ENCODE results near the gene ARHGAP15.

DNA sequence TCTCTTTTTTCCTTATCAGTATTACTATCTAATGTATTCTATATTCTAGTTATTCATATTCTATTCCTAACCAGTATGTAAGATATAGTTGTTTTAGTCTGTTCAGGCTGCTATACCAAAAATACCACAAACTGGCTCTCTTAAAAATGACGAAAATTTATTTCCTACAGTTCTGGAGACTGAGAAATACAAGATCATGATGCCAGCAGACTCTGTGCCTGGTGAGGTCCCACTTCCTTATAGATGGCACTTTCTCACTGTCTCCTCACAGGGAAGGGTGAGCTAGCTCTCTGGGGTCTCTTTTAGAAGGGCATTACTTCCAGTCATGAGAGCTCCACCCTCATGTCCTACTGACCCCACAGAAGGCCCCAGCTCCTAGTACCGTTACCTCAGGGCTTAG lies 4.8 kb upstream of the ARHGAP15 start:
- TF ChIP-seq EP300 (conservative IDR thresholded peaks at IDR 0.05; ENCODE audit: poor library complexity, severe bottlenecking) (no peak), POLR2AphosphoS5 (IDR thresholded peaks at IDR 0.05) (no peak), EZH2 (IDR thresholded peaks at IDR 0.05; ENCODE audit: borderline replicate concordance, insufficient read depth, low read length, poor library complexity, severe bottlenecking) (no peak), SMC3 (conservative IDR thresholded peaks at IDR 0.05; ENCODE audit: poor library complexity) (no peak), MXI1 (conservative IDR thresholded peaks at IDR 0.05; ENCODE audit: poor library complexity, severe bottlenecking) (no peak), TAF1 (IDR thresholded peaks at IDR 0.05; ENCODE audit: low read depth) (no peak)
- TF ChIP-seq, protein P1, sequence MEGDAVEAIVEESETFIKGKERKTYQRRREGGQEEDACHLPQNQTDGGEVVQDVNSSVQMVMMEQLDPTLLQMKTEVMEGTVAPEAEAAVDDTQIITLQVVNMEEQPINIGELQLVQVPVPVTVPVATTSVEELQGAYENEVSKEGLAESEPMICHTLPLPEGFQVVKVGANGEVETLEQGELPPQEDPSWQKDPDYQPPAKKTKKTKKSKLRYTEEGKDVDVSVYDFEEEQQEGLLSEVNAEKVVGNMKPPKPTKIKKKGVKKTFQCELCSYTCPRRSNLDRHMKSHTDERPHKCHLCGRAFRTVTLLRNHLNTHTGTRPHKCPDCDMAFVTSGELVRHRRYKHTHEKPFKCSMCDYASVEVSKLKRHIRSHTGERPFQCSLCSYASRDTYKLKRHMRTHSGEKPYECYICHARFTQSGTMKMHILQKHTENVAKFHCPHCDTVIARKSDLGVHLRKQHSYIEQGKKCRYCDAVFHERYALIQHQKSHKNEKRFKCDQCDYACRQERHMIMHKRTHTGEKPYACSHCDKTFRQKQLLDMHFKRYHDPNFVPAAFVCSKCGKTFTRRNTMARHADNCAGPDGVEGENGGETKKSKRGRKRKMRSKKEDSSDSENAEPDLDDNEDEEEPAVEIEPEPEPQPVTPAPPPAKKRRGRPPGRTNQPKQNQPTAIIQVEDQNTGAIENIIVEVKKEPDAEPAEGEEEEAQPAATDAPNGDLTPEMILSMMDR (IDR thresholded peaks at IDR 0.05; ENCODE audit: poor library complexity, severe bottlenecking), result no peak
- TF ChIP-seq, protein P2, sequence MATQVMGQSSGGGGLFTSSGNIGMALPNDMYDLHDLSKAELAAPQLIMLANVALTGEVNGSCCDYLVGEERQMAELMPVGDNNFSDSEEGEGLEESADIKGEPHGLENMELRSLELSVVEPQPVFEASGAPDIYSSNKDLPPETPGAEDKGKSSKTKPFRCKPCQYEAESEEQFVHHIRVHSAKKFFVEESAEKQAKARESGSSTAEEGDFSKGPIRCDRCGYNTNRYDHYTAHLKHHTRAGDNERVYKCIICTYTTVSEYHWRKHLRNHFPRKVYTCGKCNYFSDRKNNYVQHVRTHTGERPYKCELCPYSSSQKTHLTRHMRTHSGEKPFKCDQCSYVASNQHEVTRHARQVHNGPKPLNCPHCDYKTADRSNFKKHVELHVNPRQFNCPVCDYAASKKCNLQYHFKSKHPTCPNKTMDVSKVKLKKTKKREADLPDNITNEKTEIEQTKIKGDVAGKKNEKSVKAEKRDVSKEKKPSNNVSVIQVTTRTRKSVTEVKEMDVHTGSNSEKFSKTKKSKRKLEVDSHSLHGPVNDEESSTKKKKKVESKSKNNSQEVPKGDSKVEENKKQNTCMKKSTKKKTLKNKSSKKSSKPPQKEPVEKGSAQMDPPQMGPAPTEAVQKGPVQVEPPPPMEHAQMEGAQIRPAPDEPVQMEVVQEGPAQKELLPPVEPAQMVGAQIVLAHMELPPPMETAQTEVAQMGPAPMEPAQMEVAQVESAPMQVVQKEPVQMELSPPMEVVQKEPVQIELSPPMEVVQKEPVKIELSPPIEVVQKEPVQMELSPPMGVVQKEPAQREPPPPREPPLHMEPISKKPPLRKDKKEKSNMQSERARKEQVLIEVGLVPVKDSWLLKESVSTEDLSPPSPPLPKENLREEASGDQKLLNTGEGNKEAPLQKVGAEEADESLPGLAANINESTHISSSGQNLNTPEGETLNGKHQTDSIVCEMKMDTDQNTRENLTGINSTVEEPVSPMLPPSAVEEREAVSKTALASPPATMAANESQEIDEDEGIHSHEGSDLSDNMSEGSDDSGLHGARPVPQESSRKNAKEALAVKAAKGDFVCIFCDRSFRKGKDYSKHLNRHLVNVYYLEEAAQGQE (IDR thresholded peaks at IDR 0.05; ENCODE audit: borderline replicate concordance), result no peak
